ENCODE data around the gene CEP70. TPM values are rescaled to one million over a fixed set of nuclear protein-coding genes. Genes with fewer than 3 reads are reported as not detected.
"Not testable (repeated sequence)": the region's sequence is repeated elsewhere in the genome, so short reads cannot be mapped to it uniquely, and the experiment has no call there.

CEP70 gene
- total RNA-seq, 2 experiments from 2014 or later = 24.9 to 28.3 TPM

- H3K4me1 Mint-ChIP-seq; H3K36me3 Mint-ChIP-seq; H3K27me3 Mint-ChIP-seq; H3K4me3 Mint-ChIP-seq; POLR2A ChIA-PET; DNase-seq; ATAC-seq (ENCODE audit: low read depth); H3K27ac Mint-ChIP-seq: not testable (repeated sequence)
- H3K9me3 Mint-ChIP-seq = peaks cover 11% of the 10 kb centered on the region
These were observed 7.6 kb upstream of the CEP70 start for GRCh38 chr3:138601661-138602060.

- no peak overlapping the region for H3K4me3 Mint-ChIP-seq
- no peak overlapping the region for H3K27ac Mint-ChIP-seq
- peaks cover 7% of the 10 kb centered on the region for H3K36me3 Mint-ChIP-seq
- DNase-seq (no peak), ATAC-seq (ENCODE audit: low read depth) (no peak)
- no peaks in the 10 kb centered on the region for H3K27me3 Mint-ChIP-seq
- peaks cover 2% of the 10 kb centered on the region for H3K4me1 Mint-ChIP-seq
- POLR2A ChIA-PET = no interaction called here
- H3K9me3 Mint-ChIP-seq = peaks cover 11% of the 10 kb centered on the region
These were observed 6.2 kb upstream of the CEP70 start for GRCh38 chr3:138600100-138600745.

DNA sequence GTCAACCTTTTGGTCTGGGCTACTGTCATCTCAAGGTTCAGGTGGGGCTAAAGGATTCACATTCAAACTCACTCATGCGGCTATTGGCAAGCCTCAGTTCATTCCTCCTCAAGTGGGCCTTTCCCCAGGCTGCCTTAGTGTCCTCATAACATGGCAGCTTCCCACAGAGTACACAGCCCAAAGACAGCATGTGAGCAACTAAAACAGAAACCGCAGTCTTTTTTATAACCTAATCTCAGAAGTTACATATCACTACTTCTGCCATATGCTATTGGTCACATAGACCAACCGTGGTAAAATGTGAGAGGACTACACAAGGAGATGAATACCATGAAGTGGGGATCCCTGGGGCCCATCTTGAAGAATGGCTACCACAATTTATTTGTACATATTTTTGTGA, 4.5 kb upstream of the CEP70 start:
- H3K4me1 Mint-ChIP-seq = peaks cover 7% of the 10 kb centered on the region
- no peak for DNase-seq
- H3K27me3 Mint-ChIP-seq = no peaks in the 10 kb centered on the region
- ATAC-seq (ENCODE audit: low read depth) = no peak
- no peak overlapping the region for H3K4me3 Mint-ChIP-seq
- peaks cover 1% of the 10 kb centered on the region for H3K36me3 Mint-ChIP-seq
- POLR2A ChIA-PET = no interaction called here
- H3K27ac Mint-ChIP-seq = no peak overlapping the region
- H3K9me3 Mint-ChIP-seq = peaks cover 4% of the 10 kb centered on the region

DNA sequence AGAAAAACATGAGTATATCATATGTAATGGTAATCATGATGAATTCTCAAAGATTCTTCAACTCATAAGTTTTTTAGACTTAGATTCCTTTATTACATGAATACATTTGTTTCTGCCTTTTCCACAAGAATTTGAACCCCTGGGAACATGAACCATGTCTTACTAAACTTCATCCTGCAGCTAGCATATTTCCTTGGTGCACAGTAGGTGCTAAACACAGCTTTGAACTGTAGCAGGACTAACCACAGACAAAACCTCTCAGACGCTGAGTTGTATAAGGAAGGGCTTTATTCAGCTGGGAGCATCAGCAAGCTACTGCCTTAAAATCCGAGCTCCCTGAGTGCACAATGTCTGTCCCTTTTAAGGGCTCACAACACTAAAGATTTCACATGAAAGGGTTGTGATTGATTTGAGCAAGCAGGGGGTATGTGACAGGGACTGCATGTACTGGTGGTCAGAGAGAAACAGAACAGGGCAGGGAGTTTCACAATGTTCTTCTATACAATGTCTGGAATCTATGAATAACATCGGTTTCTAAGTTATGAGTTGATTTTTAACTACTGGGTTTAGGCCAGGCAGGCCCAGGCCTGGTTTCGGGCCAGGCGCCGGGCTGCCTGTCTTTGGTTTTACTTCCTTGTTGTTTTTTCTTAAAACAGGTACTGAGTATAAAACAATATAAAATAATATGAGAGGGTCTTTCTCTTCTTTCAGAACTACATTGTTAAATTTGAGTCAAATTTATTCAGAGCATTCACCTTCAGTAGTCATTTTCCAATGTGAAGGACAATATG, 3.3 kb upstream of the CEP70 start:
- DNase-seq; H3K27me3 Mint-ChIP-seq; H3K4me3 Mint-ChIP-seq; H3K36me3 Mint-ChIP-seq; ATAC-seq (ENCODE audit: low read depth); H3K9me3 Mint-ChIP-seq; H3K27ac Mint-ChIP-seq: not testable (repeated sequence)
- POLR2A ChIA-PET = interaction anchor here (0.7 kb wide), 1 partner anchor 315 kb away, joined by 4 read pairs; no protein-coding TSS in a partner anchor
- H3K4me1 Mint-ChIP-seq = peaks cover 15% of the 10 kb centered on the region

DNA sequence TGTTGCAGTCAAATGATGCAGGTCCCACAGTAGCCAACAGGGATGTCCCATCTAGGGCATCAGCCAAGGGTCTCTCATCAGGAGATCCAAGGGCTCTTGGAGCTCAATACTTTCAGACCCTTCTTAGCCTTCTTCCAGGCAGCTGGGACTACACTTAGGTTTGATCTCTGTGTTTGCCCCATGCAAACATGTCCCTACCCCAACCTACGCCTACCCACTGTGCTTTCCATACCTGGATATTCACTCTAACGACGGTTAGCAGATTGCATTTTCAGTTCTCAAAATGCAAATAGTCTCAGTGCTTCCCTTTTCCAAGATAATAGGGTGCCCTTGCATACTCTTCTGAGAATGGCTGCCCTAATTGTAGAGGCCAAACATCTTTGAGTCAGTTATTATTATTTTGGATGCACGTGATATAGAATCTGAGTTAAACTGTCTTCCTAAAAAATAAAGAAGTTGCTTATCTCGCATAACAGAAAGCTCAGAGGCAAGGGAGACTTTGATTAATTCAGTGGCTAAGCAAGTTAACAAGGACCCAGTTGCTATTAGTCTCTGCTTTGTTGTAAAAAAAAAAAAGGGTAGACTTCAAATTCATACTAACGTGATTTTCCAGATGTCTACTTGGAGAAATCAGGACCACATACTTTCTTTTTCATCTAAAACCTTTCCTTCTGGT, 1.0 kb upstream of the CEP70 start:
- H3K4me1 Mint-ChIP-seq = peaks cover 20% of the 10 kb centered on the region
- no peaks in the 10 kb centered on the region for H3K27me3 Mint-ChIP-seq
- POLR2A ChIA-PET = interaction anchor here (0.9 to 2.9 kb wide), 6 partner anchors 14 to 328 kb away, joined by 3 to 25 read pairs (median 10); partner anchors contain the start of gene FAIM
- H3K36me3 Mint-ChIP-seq = peaks cover 3% of the 10 kb centered on the region
- peak overlapping the region; percentile 79 for H3K4me3 Mint-ChIP-seq
- peak overlapping the region; percentile 87 for H3K27ac Mint-ChIP-seq
- DNase-seq = no peak
- no peak for ATAC-seq (ENCODE audit: low read depth)
- no peaks in the 10 kb centered on the region for H3K9me3 Mint-ChIP-seq

DNA sequence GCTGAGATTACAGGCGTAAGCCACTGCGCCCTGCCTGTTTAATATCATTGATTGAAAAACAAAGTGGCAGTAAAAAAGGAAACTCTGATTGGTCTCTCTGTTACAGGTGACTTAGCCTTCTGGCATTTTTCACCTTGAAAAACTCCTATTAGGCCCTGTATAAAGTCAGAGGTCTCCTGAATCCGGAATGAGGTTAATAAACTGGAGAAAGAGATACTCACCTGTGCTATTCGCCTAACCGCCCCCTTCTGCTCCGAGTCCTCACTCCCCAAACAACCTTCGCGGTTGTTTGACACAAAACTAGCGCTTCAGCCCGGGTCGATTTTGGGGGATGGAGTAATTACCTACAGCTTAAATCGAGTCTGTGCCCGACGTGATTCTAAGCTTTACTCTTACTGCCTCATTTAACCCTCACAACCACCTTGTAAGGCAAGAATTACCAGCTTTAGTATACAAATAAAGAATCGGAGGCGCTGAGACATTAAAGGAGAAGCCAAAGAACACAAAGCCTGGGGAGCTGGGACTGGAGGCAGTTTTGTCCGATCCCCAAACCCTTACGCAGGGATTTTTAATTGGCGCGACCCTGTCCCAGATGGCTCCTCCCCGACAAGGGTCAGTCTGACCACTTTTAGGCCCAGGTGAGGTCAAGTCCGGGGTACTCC, 441 bp downstream of the CEP70 start:
- H3K27me3 Mint-ChIP-seq = no peaks in the 10 kb centered on the region
- ATAC-seq (ENCODE audit: low read depth) (no peak), DNase-seq (no peak)
- peaks cover 4% of the 10 kb centered on the region for H3K36me3 Mint-ChIP-seq
- H3K27ac Mint-ChIP-seq = peak overlapping the region; percentile 87
- H3K4me3 Mint-ChIP-seq = peak overlapping the region; percentile 79
- POLR2A ChIA-PET = interaction anchor here (0.6 to 2.9 kb wide), 11 partner anchors 10 to 420 kb away, joined by 3 to 25 read pairs (median 5); partner anchors contain the start of gene FAIM
- H3K9me3 Mint-ChIP-seq = no peaks in the 10 kb centered on the region
- peaks cover 21% of the 10 kb centered on the region for H3K4me1 Mint-ChIP-seq

GRCh38 chr3:138591392-138591791, 2.7 kb downstream of the CEP70 start:
- POLR2A ChIA-PET = no interaction called here
- no peak for ATAC-seq (ENCODE audit: low read depth)
- no peak for DNase-seq

GRCh38 chr3:138588445-138588844, 5.6 kb downstream of the CEP70 start:
- peaks cover 3% of the 10 kb centered on the region for H3K9me3 Mint-ChIP-seq
- no peak for ATAC-seq (ENCODE audit: low read depth)

More at GRCh38 chr3:138591392-138591791, 2.7 kb downstream of the CEP70 start:
- Mint-ChIP-seq H3K4me1 (peaks cover 19% of the 10 kb centered on the region), H3K36me3 (peaks cover 11% of the 10 kb centered on the region), H3K27me3 (no peaks in the 10 kb centered on the region), H3K9me3 (peaks cover 1% of the 10 kb centered on the region), H3K4me3 (no peak overlapping the region), H3K27ac (no peak overlapping the region)

DNA sequence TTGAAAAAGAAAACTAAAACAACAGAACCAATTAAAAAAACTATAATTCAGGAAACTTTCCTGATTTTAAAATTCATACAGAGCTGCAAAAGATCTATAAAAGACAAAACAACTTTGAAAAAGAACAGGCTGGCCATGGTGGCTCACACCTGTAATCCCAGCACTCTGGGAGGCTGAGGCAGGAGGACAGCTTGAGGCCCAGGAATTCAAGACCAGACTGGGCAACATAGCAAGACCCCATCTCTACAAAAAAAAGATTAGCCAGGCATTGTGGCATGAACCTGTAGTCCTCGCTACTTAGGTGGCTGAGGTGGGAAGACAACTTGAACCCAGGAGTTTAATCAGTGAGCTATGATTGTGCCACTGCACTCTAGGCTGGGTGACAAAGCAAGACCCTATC, 6.7 kb downstream of the CEP70 start:
- POLR2A ChIA-PET = no interaction called here
- peaks cover 3% of the 10 kb centered on the region for H3K9me3 Mint-ChIP-seq
- DNase-seq (no peak), ATAC-seq (ENCODE audit: low read depth) (no peak)
- H3K27me3 Mint-ChIP-seq = no peaks in the 10 kb centered on the region
- H3K4me1 Mint-ChIP-seq = peaks cover 17% of the 10 kb centered on the region
- H3K4me3 Mint-ChIP-seq = no peak overlapping the region
- no peak overlapping the region for H3K27ac Mint-ChIP-seq
- peaks cover 23% of the 10 kb centered on the region for H3K36me3 Mint-ChIP-seq

More at GRCh38 chr3:138588445-138588844, 5.6 kb downstream of the CEP70 start:
- POLR2A ChIA-PET = no interaction called here
- Mint-ChIP-seq H3K27me3 (no peaks in the 10 kb centered on the region), H3K4me1 (peaks cover 20% of the 10 kb centered on the region), H3K36me3 (peaks cover 20% of the 10 kb centered on the region), H3K27ac (no peak overlapping the region), H3K4me3 (no peak overlapping the region)
- no peak for DNase-seq

DNA sequence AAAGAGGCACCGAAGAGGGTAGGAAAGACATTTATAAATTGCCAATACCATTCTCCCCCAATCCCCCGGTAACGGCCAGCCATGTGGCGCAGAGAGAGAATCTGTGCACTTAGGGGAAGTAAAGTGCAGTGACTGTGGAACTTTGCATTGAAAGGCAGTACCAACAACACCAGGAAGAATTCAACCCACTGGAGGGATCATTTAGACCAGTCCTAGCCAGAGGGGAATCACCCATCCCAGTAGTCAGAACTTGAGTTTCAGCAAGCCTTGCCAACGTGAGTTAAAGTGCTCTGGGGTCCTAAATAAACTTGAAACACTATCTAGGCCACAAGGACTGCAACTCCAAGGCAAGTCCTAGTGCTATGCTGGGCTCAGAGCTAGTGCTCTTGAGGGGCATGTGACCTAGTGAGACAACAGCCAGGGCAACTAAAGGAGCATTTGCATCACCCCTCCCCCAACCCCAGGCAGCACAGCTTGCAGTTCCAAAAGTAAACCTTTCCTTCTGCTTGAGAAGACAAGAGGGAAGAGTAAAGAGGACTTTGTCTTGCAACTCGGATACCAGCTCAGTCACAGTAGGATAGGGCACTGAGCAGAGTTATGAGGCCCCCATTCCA, 15.0 kb downstream of the CEP70 start:
- DNase-seq = no peak
- Mint-ChIP-seq H3K27ac (peak overlapping the region; percentile 94), H3K27me3 (no peaks in the 10 kb centered on the region), H3K4me1 (peaks cover 32% of the 10 kb centered on the region), H3K36me3 (peaks cover 39% of the 10 kb centered on the region), H3K4me3 (peak overlapping the region; percentile 78), H3K9me3 (peaks cover 9% of the 10 kb centered on the region)
- ATAC-seq (ENCODE audit: low read depth) = peak; percentile 33
- POLR2A ChIA-PET = interaction anchor here (1.3 kb wide), 1 partner anchor 15 kb away, joined by 7 read pairs; the partner anchor contains the start of gene CEP70

DNA sequence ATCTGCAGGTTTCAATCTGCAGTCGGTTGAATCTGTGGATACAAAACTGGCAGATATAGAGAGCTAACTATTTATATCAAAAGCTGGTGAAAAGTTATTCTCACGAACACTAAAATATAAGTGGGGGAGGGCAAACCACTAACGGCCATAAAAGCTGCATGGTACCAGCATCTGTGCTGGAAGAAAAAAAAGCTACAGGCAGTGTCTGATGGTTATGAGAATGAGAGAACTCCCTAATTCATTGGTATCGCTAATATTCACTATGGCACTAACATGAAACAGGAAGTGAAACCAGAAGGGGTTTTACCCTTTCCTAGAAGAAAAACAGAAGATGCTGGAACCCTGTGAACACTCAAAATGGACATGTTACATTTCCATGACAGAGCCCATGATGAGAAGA, 15.9 kb downstream of the CEP70 start:
- POLR2A ChIA-PET = interaction anchor here (1.7 kb wide), 1 partner anchor 16 kb away, joined by 13 read pairs; the partner anchor contains the start of gene CEP70

DNA sequence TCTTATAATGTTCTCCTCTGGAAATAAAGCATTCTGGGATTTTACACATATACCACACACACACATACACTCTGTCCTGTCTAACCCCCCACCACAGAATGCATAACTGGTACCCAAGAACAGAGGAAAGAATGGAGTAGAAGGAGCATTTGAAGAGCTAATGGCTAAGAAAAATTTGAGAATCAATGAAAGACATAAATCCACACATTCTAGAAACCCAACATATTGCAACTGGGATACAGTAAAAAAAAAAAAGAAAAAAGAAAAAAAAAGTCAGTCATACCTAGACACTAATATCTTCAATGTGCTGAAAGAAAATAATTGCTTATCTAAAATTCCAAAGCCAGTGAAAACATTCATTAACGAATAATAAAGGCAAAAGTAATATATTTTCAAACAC, 20.9 kb downstream of the CEP70 start:
- peaks cover 14% of the 10 kb centered on the region for H3K4me1 Mint-ChIP-seq
- H3K27ac Mint-ChIP-seq = no peak overlapping the region
- POLR2A ChIA-PET = no interaction called here
- H3K27me3 Mint-ChIP-seq = no peaks in the 10 kb centered on the region
- H3K36me3 Mint-ChIP-seq = peaks cover 58% of the 10 kb centered on the region
- ATAC-seq (ENCODE audit: low read depth) (no peak), DNase-seq (no peak)
- no peak overlapping the region for H3K4me3 Mint-ChIP-seq
- H3K9me3 Mint-ChIP-seq = peaks cover 15% of the 10 kb centered on the region

More for the DNA sequence above, 15.9 kb downstream of the CEP70 start:
- Mint-ChIP-seq H3K4me1 (peaks cover 26% of the 10 kb centered on the region), H3K27ac (peak overlapping the region; percentile 94), H3K27me3 (no peaks in the 10 kb centered on the region), H3K4me3 (peak overlapping the region; percentile 78), H3K36me3 (peaks cover 48% of the 10 kb centered on the region), H3K9me3 (peaks cover 11% of the 10 kb centered on the region)
- ATAC-seq (ENCODE audit: low read depth) (peak; percentile 58), DNase-seq (no peak)
